Measurements from ENCODE around the gene IFIT3.

Gene IFIT3

GRCh38 chr10:89384474-89385340, 56.9 kb downstream of the IFIT3 start:
- TF ChIP-seq CTCF (IDR thresholded peaks at IDR 0.05; ENCODE audit: low read depth, low read length), result no peak
- in situ Hi-C loops (cut with HindIII; ENCODE audit: low sequenced_read_pairs), result no loop called here
- no peak overlapping the region for H3K4me3 ChIP-seq (ENCODE audit: low read depth, low read length)
- DNase-seq (ENCODE audit: low read depth, low spot score), result no peak

GRCh38 chr10:89388806-89389205, 61.0 kb downstream of the IFIT3 start:
- H3K4me3 ChIP-seq (ENCODE audit: low read depth, low read length), result no peak overlapping the region

GRCh38 chr10:89389254-89389653, 61.5 kb downstream of the IFIT3 start:
- peak; percentile 32 for DNase-seq (ENCODE audit: low read depth, low spot score)

More at GRCh38 chr10:89388806-89389205, 61.0 kb downstream of the IFIT3 start:
- DNase-seq (ENCODE audit: low read depth, low spot score), result no peak
- TF ChIP-seq CTCF (IDR thresholded peaks at IDR 0.05; ENCODE audit: low read depth, low read length), result no peak
- in situ Hi-C loops (cut with HindIII; ENCODE audit: low sequenced_read_pairs), result no loop called here

More at GRCh38 chr10:89389254-89389653, 61.5 kb downstream of the IFIT3 start:
- H3K4me3 ChIP-seq (ENCODE audit: low read depth, low read length), result no peak overlapping the region
- in situ Hi-C loops (cut with HindIII; ENCODE audit: low sequenced_read_pairs), result no loop called here
- peak; percentile 39 for TF ChIP-seq CTCF (IDR thresholded peaks at IDR 0.05; ENCODE audit: low read depth, low read length)
